Measurements from ENCODE around the gene UNC45B.
"Not testable (repeated sequence)": the region's sequence is repeated elsewhere in the genome, so short reads cannot be mapped to it uniquely, and the experiment has no call there.

The UNC45B gene

GRCh38 chr17:35147375-35147905, at the start of gene UNC45B:
TSS of gene UNC45B (plus strand) at chr17:35147817. CDS start at chr17:35148264, 447 bp downstream.
- no peak within 1 kb of the TSS for H3K4me3 ChIP-seq (ENCODE audit: low read length)
- H3K4me1 ChIP-seq (ENCODE audit: control insufficient read depth, insufficient read depth, low read length), result no peaks in the 10 kb centered on the region
- H3K9ac ChIP-seq (ENCODE audit: low read length), result no peak within 1 kb of the TSS
- no peaks in the 10 kb centered on the region for H3K9me3 ChIP-seq (ENCODE audit: control insufficient read depth, low read length)
- no peaks in the 10 kb centered on the region for H3K36me3 ChIP-seq (ENCODE audit: control insufficient read depth, insufficient read depth, low read length)
- no peaks in the 10 kb centered on the region for H3K27me3 ChIP-seq (ENCODE audit: control insufficient read depth, insufficient read depth, low read length)

- Histone ChIP-seq H3K36me3 (ENCODE audit: control insufficient read depth, insufficient read depth, low read length) (no peaks in the 10 kb centered on the region), H3K27me3 (ENCODE audit: control insufficient read depth, insufficient read depth, low read length) (no peaks in the 10 kb centered on the region), H3K4me3 (ENCODE audit: low read length) (no peak overlapping the region), H3K4me1 (ENCODE audit: control insufficient read depth, insufficient read depth, low read length) (no peaks in the 10 kb centered on the region), H3K9ac (ENCODE audit: low read length) (no peak overlapping the region), H3K9me3 (ENCODE audit: control insufficient read depth, low read length) (no peaks in the 10 kb centered on the region)
These were observed 47.7 kb upstream of the UNC45B start for GRCh38 chr17:35099908-35100307.

- no peaks in the 10 kb centered on the region for H3K9me3 ChIP-seq (ENCODE audit: control insufficient read depth, low read length)
- H3K9ac ChIP-seq (ENCODE audit: low read length), result no peak overlapping the region
- H3K27me3 ChIP-seq (ENCODE audit: control insufficient read depth, insufficient read depth, low read length), result no peaks in the 10 kb centered on the region
- H3K36me3 ChIP-seq (ENCODE audit: control insufficient read depth, insufficient read depth, low read length), result no peaks in the 10 kb centered on the region
- no peaks in the 10 kb centered on the region for H3K4me1 ChIP-seq (ENCODE audit: control insufficient read depth, insufficient read depth, low read length)
- H3K4me3 ChIP-seq (ENCODE audit: low read length), result no peak overlapping the region
These were observed 46.6 kb upstream of the UNC45B start for GRCh38 chr17:35101036-35101435.

GRCh38 chr17:35101725-35102124, 45.9 kb upstream of the UNC45B start:
- Histone ChIP-seq H3K4me3 (ENCODE audit: low read length) (no peak overlapping the region), H3K27me3 (ENCODE audit: control insufficient read depth, insufficient read depth, low read length) (no peaks in the 10 kb centered on the region), H3K9ac (ENCODE audit: low read length) (no peak overlapping the region), H3K36me3 (ENCODE audit: control insufficient read depth, insufficient read depth, low read length) (no peaks in the 10 kb centered on the region), H3K9me3 (ENCODE audit: control insufficient read depth, low read length) (no peaks in the 10 kb centered on the region), H3K4me1 (ENCODE audit: control insufficient read depth, insufficient read depth, low read length) (no peaks in the 10 kb centered on the region)

- H3K36me3 ChIP-seq (ENCODE audit: control insufficient read depth, insufficient read depth, low read length), result no peaks in the 10 kb centered on the region
- H3K27me3 ChIP-seq (ENCODE audit: control insufficient read depth, insufficient read depth, low read length), result no peaks in the 10 kb centered on the region
- no peaks in the 10 kb centered on the region for H3K9me3 ChIP-seq (ENCODE audit: control insufficient read depth, low read length)
- no peaks in the 10 kb centered on the region for H3K4me1 ChIP-seq (ENCODE audit: control insufficient read depth, insufficient read depth, low read length)
- no peak overlapping the region for H3K4me3 ChIP-seq (ENCODE audit: low read length)
- no peak overlapping the region for H3K9ac ChIP-seq (ENCODE audit: low read length)
These were observed 44.3 kb upstream of the UNC45B start for GRCh38 chr17:35103271-35103670.

- Histone ChIP-seq H3K36me3 (ENCODE audit: control insufficient read depth, insufficient read depth, low read length) (no peaks in the 10 kb centered on the region), H3K9me3 (ENCODE audit: control insufficient read depth, low read length) (no peaks in the 10 kb centered on the region)
These were observed 42.7 kb upstream of the UNC45B start for GRCh38 chr17:35104844-35105450.

GRCh38 chr17:35110791-35111190, 36.8 kb upstream of the UNC45B start:
- not testable (repeated sequence) for H3K36me3 ChIP-seq (ENCODE audit: control insufficient read depth, insufficient read depth, low read length); H3K27me3 ChIP-seq (ENCODE audit: control insufficient read depth, insufficient read depth, low read length); H3K4me1 ChIP-seq (ENCODE audit: control insufficient read depth, insufficient read depth, low read length); H3K9me3 ChIP-seq (ENCODE audit: control insufficient read depth, low read length); H3K4me3 ChIP-seq (ENCODE audit: low read length); H3K9ac ChIP-seq (ENCODE audit: low read length)

More at GRCh38 chr17:35104844-35105450, 42.7 kb upstream of the UNC45B start:
- Histone ChIP-seq H3K9ac (ENCODE audit: low read length) (no peak overlapping the region), H3K4me3 (ENCODE audit: low read length) (no peak overlapping the region), H3K4me1 (ENCODE audit: control insufficient read depth, insufficient read depth, low read length) (no peaks in the 10 kb centered on the region), H3K27me3 (ENCODE audit: control insufficient read depth, insufficient read depth, low read length) (no peaks in the 10 kb centered on the region)

GRCh38 chr17:35116845-35117244, 30.8 kb upstream of the UNC45B start:
- H3K9me3 ChIP-seq (ENCODE audit: control insufficient read depth, low read length), result no peaks in the 10 kb centered on the region
- no peak overlapping the region for H3K9ac ChIP-seq (ENCODE audit: low read length)
- H3K4me1 ChIP-seq (ENCODE audit: control insufficient read depth, insufficient read depth, low read length), result peaks cover 17% of the 10 kb centered on the region
- no peaks in the 10 kb centered on the region for H3K36me3 ChIP-seq (ENCODE audit: control insufficient read depth, insufficient read depth, low read length)
- no peak overlapping the region for H3K4me3 ChIP-seq (ENCODE audit: low read length)
- H3K27me3 ChIP-seq (ENCODE audit: control insufficient read depth, insufficient read depth, low read length), result no peaks in the 10 kb centered on the region

- Histone ChIP-seq H3K9ac (ENCODE audit: low read length) (no peak overlapping the region), H3K36me3 (ENCODE audit: control insufficient read depth, insufficient read depth, low read length) (no peaks in the 10 kb centered on the region), H3K4me3 (ENCODE audit: low read length) (no peak overlapping the region), H3K27me3 (ENCODE audit: control insufficient read depth, insufficient read depth, low read length) (no peaks in the 10 kb centered on the region), H3K4me1 (ENCODE audit: control insufficient read depth, insufficient read depth, low read length) (peaks cover 17% of the 10 kb centered on the region), H3K9me3 (ENCODE audit: control insufficient read depth, low read length) (no peaks in the 10 kb centered on the region)
These were observed 29.6 kb upstream of the UNC45B start for GRCh38 chr17:35117984-35118383.

GRCh38 chr17:35119370-35120165, 28.0 kb upstream of the UNC45B start, which contains the start of gene RAD51D:
TSS of gene RAD51D (minus strand) at chr17:35119860. CDS start at chr17:35119613, 247 bp downstream.
- Histone ChIP-seq H3K9ac (ENCODE audit: low read length) (peak within 1 kb of the TSS; percentile 93), H3K4me3 (ENCODE audit: low read length) (peak within 1 kb of the TSS; percentile 84), H3K4me1 (ENCODE audit: control insufficient read depth, insufficient read depth, low read length) (peaks cover 17% of the 10 kb centered on the region), H3K27me3 (ENCODE audit: control insufficient read depth, insufficient read depth, low read length) (no peaks in the 10 kb centered on the region), H3K9me3 (ENCODE audit: control insufficient read depth, low read length) (no peaks in the 10 kb centered on the region), H3K36me3 (ENCODE audit: control insufficient read depth, insufficient read depth, low read length) (no peaks in the 10 kb centered on the region)

- H3K9me3 ChIP-seq (ENCODE audit: control insufficient read depth, low read length), result no peaks in the 10 kb centered on the region
- no peaks in the 10 kb centered on the region for H3K36me3 ChIP-seq (ENCODE audit: control insufficient read depth, insufficient read depth, low read length)
- no peak within 1 kb of the TSS for H3K9ac ChIP-seq (ENCODE audit: low read length)
- H3K27me3 ChIP-seq (ENCODE audit: control insufficient read depth, insufficient read depth, low read length), result no peaks in the 10 kb centered on the region
- no peak within 1 kb of the TSS for H3K4me3 ChIP-seq (ENCODE audit: low read length)
- H3K4me1 ChIP-seq (ENCODE audit: control insufficient read depth, insufficient read depth, low read length), result peaks cover 17% of the 10 kb centered on the region
These were observed 26.3 kb upstream of the UNC45B start, which contains the start of gene FNDC8 for GRCh38 chr17:35121315-35121714. TSS of gene FNDC8 (plus strand) at chr17:35121615. CDS start at chr17:35121694, 79 bp downstream.
